Suppressor macrophage (primary cell): ENCODE results near the gene SGMS1.

Experiments used
- DNase-seq, 4 experiments: peaks; one replicate each; pipeline ENCODE4 v3.0.0-alpha.2; 2020 to 2022

SGMS1 gene

GRCh38 chr10:50605951-50606270 lies 17.8 kb downstream of the SGMS1 start:
- DNase-seq = no peak

GRCh38 chr10:50605269-50605950 lies 18.3 kb downstream of the SGMS1 start:
- DNase-seq = peak in 3 of 4 experiments; percentile 9 to 24 (median 19)

- DNase-seq = no peak
Measured at GRCh38 chr10:50604809-50605208, 18.9 kb downstream of the SGMS1 start.

GRCh38 chr10:50604049-50604640 lies 19.6 kb downstream of the SGMS1 start:
- DNase-seq = peak; percentile 9 to 43 (median 27)

GRCh38 chr10:50603151-50603850 lies 20.5 kb downstream of the SGMS1 start:
- no peak for DNase-seq

GRCh38 chr10:50601974-50602373 lies 21.8 kb downstream of the SGMS1 start:
- no peak for DNase-seq

DNA sequence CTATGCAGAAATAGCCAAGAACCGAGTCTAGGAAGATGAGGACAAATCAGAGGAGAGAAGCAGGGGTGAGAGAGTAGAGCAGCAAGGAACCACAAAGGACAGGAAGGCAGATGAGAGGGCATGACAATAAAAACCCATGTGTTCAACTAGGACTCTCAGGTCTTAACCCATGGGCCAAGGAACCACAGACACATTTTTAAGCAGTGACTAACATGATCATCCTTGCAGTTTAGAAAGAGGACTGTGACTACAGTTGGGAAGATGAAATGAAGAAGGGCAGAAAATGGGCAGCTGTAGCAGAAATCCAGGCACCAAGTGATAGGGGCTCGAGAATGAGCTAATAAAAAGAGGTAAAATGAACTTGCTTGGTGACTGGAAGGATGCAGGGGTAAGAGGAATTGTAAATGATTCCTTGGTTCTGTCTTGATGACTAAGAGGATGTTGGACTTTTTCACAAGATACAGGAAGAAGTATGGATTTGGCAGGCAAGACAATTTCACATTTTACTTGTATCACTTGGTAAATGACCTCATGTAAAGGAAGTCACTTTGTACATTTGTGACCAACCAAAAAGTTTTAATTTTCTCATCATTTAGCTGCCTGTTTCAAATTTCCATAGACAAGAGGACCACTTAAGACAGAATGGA lies 22.8 kb downstream of the SGMS1 start:
- peak in 2 of 4 experiments; percentile 36 to 39 for DNase-seq

GRCh38 chr10:50600286-50600685 lies 23.5 kb downstream of the SGMS1 start:
- DNase-seq = no peak

DNA sequence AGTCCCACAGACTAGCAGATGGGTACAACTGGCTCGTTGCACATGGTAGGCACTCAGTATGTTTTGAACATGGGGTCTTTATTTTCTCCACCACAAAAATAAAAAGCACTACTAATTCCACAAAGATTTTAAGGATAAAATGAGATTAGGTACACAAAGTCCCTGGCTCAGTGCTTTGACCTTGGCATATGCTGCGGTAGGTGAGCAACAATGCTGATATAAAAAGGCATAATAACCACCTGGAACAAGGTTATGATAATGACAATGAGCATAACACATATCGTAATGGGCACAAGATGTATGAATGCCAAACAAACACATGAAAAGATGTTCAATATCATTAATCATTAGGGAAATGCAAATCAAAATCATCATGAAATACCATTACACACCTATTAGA lies 26.9 kb downstream of the SGMS1 start:
- no peak for DNase-seq

GRCh38 chr10:50596456-50596855 lies 27.3 kb downstream of the SGMS1 start:
- no peak for DNase-seq

- DNase-seq = no peak
Measured at GRCh38 chr10:50595785-50596184, 28.0 kb downstream of the SGMS1 start.

- no peak for DNase-seq
Measured at GRCh38 chr10:50593523-50594376, 30.0 kb downstream of the SGMS1 start.

- DNase-seq = no peak
Measured at GRCh38 chr10:50592961-50593418, 30.8 kb downstream of the SGMS1 start.

- no peak for DNase-seq
Measured at GRCh38 chr10:50590935-50591334, 32.8 kb downstream of the SGMS1 start.

GRCh38 chr10:50586740-50587088 lies 37.0 kb downstream of the SGMS1 start:
- no peak for DNase-seq

DNA sequence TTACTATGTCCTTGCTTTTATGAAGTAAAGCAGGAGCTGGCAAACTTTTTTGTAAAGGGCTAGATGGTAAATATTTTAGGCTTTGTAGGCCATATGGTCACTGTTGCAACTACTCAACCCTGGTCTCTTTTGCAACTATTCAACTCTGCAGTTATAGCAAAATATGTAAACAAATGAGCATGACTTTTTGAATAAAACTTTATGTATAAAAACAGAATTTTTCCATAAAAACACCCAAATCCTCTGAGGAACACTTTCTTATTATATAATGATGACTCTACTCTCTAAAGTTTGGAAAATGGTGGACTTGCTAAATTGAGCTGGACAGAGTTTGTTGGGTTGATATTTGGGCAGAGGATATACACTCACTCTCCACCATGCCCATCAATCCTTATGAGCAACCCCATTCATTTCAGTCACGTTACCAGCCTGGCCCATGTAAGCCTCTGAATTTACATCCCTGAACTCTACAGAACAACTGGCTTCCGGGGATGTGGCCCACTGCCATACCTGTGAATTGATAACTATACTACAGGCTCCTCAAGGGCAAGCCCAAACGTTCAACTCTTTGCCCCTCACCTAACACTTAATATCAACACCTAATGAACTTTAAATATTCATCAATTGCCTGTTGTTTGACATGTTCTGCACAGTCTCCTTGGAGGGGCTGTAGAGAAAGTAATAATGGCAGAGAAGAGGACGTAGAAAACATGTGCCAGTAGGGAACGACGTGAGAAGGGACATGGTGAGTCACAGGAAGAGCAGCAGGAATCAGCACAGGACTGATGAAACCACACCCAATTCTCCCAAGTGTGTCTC lies 37.6 kb downstream of the SGMS1 start:
- peak; percentile 22 to 66 (median 57) for DNase-seq

GRCh38 chr10:50582766-50583762 lies 40.7 kb downstream of the SGMS1 start:
- peak in 3 of 4 experiments; percentile 7 to 23 (median 14) for DNase-seq

DNA sequence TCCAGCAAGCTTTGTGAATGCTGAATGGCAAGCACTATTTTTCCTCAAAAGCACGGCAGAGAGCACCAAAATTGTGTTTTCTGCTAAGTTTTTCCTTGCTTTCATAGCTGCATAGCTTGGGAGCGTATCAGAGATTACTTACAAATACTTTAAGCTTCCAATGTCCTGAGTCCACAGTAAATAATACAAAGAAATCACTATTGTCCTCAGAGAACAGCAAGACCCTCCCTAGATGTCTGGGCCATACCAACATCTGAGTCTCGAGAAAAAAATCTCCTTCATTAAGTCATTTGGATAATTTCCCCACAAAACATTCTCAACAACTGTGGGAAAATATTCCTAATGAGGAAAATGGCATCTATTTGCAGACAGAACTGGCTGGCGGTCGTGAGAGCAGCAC lies 41.7 kb downstream of the SGMS1 start:
- DNase-seq = no peak

GRCh38 chr10:50580262-50580891 lies 43.4 kb downstream of the SGMS1 start:
- no peak for DNase-seq
